ENCODE results near the gene PTGS1.

GRCh38 chr9:122350577-122351355 lies 20.1 kb upstream of the PTGS1 start:
- TF ChIP-seq GATA2 (IDR thresholded peaks at IDR 0.05; ENCODE audit: low read depth, low read length) (no peak), GATA3 (IDR thresholded peaks at IDR 0.05; ENCODE audit: low read depth, low read length) (no peak)

Data from SH-SY5Y (cell line).